GM21423 (cell line): ENCODE results near the gene PTGER3.

ENCODE experiments used
- ATAC-seq: cut with Tn5 transposase; IDR thresholded peaks from one replicate; pipeline ENCODE4 v1.9.1; 2021; ENCODE audit warnings: mild to moderate bottlenecking, moderate library complexity; ENCODE audit not compliant: unreplicated experiment

The PTGER3 gene

DNA sequence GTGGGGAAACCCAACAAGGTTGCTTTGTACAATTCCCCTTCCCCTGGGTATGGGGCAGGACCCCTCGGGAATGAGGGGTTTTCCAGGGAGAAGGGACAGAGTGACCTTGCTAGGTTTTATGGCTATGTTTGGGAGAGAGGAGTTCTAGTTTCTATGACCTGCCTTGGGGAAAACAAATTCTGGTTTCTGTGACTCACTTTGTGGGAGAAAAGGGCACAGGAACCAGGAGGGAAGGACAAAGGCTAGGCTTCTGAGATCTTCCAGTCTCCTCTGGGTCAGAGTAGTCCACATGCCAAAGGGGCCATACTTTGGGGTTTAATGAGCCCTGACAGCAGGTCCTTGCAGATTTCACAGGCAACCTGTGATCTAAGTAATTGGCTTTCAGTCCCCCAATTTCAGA, 5.5 kb upstream of the PTGER3 start:
- no peak for ATAC-seq

DNA sequence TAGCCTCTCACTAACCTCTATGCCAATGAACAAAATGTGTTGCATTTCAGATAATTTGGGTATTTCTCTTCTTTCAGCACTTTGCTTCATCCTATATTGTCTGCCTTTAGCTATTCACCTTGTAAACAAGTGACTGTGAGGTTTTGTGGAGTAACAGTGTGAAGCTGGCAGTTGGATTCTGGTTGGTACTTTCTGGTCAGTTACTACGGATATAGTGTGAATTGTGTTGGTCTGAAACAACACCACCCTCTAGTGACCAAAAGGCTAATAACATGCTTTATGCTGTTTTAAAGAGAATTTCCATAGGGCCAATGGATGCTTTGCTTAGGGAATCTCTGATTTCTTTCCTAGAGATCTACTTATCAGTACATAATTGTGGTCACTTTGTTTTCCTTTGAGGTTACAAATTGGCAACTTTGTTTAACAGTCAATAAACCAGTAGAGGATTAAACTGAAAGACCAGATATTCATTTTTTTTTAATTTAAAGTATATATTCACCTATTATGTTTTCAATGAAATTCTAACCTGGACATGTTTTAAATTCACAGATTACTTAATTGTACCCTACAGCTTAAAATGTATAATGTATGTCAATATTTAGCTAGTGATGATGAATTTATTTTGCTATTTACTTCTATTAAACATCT, 2.5 kb upstream of the PTGER3 start:
- ATAC-seq: peak; percentile 55

DNA sequence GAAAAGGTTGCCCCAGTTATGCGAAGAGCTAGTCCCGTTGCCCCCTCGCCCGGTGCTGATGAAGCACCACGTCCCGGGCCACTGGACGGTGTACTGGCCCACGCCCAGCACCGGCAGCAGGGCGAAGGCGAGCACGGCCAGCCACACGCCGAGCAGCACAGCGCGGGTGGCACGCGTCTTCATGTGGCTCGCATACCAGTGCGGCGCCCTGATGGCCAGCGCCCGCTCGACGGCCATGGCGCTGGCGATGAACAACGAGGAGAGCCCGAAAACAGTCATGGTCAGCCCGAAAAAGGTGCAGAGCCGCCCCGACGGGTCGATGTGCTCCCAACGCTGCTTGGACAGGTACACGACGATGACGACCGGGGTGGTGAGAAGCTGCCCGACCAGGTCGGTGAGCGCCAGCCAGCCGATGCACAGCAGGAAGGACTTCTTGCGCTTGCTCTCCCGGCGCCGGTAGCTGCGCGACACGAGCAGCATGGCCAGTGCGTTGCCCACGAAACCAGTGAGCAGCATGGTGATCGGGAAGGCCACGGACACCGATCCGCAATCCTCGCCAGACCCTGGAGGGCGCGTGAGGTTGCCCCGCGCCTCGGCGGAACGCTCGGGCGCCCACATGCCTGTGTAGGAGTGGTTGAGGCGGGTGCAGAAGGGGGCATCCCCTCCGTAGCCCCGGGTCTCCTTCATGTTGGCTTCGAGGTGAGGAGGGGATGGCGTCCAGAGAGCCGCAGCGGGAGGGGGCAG, 553 bp downstream of the PTGER3 start:
- no peak for ATAC-seq

DNA sequence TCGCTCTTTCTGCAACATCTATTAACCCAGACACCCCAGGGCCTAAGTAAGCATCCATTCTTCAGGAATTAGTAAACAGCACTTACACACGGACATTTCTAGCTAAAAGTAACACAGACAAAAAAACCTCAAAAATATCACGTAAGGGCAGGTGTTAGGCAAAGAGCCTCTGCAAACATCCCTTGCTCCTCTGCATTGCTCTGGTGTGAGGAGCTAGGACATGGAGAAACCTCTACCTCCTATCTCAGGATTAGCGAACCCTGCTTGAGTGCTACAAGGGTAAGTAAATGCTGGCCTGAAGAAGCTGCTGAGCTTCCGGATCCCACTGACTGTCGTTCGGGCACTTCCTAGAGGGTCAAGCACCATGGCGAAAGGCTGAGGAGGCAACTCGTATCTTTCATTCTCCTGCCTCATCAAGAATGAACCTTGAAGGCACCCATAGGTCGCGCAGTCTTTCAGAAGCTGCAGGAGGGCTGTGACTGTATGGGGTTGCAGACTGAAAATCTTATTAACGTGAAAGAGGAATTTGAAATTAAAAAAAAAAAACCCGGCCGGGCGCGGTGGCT, 2.1 kb downstream of the PTGER3 start:
- ATAC-seq: no peak

DNA sequence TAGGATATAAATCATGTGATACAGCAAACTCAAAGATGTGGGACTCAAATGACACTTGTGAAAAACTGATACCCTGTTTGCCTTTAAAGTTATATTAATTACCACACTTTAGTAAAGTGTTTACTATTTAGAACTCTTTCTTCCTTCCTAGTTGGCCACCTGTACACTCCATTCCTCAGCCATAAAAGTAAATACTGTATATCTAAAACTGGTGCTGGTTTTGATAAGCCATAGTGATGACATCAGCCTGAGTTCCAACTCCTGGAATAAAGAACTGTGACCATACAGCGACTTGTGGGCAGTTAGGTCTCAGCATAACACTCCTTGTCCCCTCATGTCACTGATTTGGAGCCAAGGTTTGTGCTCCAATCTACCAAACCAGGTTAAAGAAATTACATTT, 2.8 kb downstream of the PTGER3 start:
- ATAC-seq: no peak

DNA sequence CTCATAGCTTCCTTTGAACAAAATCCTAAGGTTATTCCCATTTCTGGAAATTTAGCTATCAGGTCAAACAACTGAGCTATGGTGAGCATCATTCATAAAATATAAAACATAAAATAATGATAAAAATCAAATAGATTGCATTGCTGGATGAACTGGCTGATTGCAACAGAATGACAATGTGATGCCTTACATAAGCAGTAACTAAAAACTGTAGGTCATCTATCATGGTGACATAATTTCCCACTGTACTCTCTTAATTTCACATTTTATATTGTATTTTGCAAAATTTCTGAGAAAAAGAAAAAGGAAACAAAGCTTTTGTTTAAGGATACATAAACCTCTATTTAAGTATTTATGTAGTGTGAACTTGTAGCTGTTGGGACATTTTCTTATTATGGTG, 4.6 kb downstream of the PTGER3 start:
- no peak for ATAC-seq

DNA sequence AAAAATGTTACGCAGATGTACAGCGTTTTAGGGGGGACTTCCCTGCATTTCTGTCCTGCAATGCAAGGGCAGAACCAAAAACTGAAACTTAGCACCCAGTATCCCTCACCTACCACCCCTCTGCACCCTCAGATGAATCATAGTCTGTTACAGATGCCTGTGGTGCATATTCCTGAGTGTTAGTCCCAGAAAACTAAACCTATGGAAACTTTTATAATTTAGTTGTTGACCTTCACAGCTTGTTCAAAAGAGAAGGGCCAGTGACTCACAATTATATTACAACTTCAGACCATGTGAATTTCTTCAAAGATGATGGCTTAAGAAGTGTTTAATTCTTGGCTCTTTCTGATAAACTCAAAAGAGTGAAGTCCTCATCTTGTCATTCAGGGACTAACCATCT, 5.8 kb downstream of the PTGER3 start:
- no peak for ATAC-seq

DNA sequence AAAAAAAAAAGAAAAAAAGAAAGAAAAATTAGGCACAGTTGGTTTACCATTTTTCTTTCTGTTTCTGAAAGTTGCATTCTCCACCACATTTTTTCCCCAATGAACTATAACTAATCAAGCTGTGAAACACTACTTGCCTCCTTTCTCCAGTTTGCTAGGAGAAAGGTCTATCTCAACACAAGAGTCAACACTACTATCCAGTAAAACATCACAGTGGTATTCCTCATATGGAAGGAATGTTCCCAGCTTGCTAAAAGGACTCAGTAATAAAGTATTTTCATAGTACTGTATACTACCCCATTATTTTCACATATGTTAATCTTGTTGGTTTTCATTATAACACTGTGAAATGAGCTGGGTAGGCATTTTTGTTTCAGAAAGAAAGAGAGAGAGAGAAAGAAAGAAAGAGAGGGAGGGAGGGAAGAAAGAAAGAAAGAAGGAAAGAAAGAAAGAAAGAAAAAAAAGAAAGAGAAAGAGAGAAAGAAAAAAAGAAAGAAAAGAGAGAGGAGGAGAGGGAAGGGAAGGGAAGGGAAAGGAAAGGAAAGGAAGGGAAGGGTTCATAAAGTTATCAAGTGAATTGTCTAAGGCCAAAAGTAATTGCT, 7.9 kb downstream of the PTGER3 start:
- no peak for ATAC-seq

DNA sequence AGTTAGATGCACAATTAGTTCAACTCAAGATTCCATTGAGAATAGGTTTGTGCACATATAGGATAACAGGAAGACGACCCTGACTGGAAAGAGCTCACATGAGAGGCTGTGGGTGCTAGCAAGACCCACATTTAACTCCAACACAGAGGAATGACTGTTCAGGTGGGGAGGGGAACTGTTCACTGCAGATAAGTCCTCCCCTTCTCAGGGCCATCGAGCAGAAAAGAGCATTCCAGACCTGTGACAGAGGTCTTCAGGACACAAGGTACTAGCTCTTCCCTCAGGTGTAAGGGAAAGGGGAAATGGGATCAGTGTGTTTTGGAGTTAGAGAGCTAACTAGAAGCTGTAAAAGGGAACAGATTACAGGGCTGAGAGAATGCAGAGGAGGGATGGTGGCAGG, 8.7 kb downstream of the PTGER3 start:
- ATAC-seq: no peak

DNA sequence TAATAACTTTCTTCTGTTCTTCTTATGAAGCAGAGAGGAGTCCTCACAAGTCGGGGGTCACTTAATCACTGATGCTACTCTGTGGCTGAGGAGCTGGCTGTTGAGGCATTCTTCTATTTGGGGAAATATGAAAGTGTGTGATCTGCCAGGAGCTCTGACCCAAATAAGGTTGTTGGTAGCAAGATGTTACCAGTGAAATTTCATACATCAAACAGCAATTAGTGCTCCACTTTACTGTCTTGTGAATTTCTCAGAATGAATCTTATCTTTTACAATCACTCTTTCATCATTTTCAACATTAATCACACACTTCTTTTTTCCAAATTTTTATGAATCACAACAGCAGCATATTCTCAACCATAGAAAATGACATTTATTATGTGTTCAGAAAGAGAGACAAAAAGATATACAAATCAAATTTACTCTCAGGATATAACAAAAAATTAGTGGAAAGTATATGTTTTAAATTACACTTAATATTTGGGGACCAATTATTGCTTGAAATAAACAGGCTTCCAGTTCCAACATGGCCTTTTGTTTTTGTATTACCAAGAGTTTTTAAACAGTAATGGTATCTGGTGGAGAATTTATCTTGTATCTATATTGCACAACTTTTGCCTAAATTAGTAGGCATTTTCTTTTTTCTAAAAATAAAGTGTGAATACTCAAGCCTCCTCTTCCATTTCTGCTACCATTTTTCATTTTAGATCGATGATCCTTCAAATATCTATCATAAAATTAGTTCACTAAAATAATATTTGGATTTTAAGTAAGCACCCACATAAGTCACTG, 9.6 kb downstream of the PTGER3 start:
- ATAC-seq: no peak

DNA sequence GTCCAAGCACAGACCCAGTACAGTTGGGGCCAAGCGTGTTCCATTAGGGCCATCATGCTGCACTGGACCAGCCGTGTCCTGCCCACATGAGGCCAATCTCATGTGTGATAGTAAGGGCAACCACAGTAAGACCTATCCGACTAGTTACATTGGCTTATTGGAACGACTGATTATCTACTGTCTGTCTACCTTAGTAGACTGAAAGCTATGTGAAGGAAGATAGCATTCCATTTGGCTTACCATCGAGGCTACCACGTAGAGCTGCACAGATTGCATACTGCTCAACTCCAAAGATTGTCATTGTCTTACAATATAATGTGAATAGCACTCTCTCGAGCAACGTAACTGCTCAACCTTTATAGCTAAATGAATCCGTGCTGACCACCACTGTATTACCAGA, 10.6 kb downstream of the PTGER3 start:
- no peak for ATAC-seq

DNA sequence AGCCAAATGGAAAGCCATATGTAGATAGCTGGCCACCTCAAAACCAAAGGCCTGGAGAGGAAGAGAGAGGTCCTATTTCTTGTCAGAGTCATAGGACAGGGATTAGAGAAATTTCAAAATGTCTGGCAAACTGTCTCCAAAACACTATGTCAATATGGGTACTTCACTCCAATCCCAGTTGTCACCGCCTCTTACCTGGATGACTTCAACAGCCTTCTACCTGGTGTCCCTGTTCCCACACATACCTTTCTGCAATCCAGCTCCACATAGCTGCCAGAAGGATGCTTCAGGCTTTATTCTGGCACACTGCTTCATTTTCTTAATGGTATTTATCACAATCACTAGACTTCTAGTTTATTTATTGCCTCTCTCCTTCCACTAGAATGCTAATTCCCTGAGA, 14.5 kb downstream of the PTGER3 start:
- ATAC-seq: no peak

DNA sequence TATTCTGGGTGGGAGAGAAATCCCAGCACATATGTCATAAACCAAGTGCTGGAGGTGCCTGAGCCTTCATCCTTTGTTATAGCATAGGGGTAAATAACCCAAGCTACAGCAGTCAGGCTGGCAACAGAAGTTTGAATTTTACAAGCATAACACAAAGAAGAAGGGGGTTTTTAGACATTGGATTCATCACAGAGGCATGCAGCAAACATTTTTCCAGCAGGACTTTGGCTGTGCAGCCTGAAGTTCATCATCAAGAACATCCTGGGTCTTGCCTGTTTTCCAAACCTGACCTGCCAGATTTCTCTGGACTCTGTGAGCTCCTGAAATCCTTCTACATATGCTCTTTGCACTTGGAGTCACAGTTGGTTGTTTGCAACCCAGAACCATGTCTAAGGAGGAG, 16.2 kb downstream of the PTGER3 start:
- ATAC-seq: no peak

- ATAC-seq: no peak
Observed at GRCh38 chr1:71030026-71030425, 17.6 kb downstream of the PTGER3 start.

DNA sequence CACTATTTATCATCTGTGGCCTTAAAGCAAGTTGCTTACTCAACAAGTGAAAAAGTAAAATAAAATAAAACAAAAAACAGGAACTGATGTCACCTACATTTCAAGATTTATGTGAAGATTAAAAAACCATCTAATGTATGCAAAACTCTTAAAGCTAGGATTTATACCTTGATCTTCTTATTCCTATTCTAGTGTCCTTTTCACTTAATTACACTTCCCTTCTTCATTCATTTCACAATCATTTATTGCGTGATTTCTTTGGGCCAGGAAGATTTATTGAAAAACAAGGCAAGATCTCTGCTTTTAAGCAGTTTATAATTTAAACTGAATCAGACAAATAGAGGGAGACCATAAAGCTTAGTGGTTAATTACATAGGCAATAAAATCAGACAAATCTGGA, 18.6 kb downstream of the PTGER3 start:
- no peak for ATAC-seq

DNA sequence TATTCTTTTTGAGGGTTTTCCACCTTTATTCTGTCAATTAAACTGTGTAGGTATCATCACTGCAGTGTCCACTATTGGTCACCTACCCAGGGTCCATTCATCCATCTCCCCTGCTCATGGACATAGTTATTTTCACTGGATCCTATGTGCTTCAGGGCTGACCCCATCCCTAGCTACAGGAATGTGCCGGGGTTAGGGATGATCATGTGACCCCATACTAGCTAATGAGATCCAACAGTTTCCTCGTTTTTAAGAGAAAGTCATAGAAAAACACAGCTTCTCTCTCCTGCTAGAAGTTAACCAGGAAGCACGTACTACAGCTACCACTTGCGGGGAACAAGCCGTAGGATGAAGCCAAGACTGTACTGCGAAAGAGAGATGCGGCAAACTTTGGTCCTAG, 19.6 kb downstream of the PTGER3 start:
- ATAC-seq: no peak

DNA sequence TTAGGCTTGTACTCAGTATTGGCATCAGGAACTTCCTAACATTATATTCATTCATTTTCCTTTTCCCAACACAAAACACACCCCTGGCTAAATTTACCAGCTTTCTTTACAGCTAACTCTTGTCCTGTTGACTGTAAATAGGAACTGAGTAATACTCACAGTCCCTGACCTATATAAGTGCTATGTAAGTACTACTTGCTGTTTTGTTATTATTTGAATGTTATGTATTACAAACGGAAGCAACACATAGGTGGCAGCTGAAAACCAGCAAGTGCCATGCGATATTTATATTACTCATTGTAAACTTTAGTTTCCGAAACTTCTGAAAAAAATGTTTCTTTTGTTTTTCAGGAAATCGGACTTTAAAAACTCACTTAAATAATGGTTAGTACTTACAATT, 21.5 kb downstream of the PTGER3 start:
- ATAC-seq: no peak

- no peak for ATAC-seq
Observed at GRCh38 chr1:71023515-71023914, 24.1 kb downstream of the PTGER3 start.

DNA sequence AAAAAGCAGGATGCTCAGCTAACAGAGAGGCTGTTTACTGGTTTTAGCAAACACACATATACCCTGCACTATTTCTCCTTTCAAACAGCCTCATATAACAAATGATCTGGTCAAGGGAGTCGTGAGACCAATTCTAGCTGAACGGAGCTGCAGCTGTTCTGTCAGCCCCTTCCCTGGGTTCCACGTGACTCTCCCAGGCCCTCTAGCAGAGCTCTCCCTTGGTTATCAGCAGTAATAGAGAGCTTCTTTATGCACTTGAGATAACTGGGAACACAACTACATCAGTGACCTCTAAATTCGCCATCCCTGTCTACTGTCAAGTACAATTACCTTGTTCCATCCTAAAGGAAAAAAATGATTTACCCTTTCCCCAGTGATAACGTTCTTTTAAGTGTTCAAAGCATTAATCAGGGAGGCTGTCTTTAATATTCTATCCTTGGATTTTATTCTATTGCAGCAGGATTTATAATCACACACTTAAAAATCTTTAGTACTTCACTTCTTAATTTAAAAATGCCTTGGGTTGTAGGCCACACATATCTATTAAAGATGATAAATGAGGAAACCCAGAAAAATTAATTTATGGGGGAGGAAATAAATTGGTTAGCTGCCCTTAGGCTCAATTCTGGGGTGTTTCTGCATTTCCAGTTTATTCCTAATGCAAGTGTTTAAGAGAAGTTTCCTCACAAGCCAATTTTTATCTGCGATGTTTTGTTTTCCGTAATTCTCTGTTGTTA, 28.2 kb downstream of the PTGER3 start:
- no peak for ATAC-seq

GRCh38 chr1:71018791-71019190, 28.8 kb downstream of the PTGER3 start:
- ATAC-seq: no peak

DNA sequence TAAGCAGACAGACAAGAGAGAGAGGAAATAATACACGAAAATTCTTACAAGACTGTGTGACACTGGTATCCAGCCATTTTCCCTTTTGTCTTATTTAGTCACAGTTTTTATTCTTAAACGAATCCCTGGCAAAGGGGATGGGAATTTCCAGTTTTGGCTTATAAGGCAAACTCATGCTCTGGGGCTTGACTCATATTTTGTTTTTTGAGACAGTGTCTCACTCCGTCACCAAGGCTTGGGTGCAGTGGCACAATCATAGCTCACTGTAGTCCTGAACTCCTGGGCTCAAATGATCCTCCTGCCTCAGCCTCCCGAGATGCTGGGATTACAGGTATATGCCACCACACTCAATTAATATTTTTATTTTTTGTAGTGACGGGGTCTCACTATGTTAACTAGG, 31.9 kb downstream of the PTGER3 start:
- ATAC-seq: no peak
